Measurements from ENCODE around the gene FOXO6. TPM values are rescaled to one million over a fixed set of nuclear protein-coding genes. Genes with fewer than 3 reads are reported as not detected.

The FOXO6 gene
- total RNA-seq, 6 experiments from 2014 or later, result 0.12 to 0.55 (median 0.54) TPM; not detected in 3

DNA sequence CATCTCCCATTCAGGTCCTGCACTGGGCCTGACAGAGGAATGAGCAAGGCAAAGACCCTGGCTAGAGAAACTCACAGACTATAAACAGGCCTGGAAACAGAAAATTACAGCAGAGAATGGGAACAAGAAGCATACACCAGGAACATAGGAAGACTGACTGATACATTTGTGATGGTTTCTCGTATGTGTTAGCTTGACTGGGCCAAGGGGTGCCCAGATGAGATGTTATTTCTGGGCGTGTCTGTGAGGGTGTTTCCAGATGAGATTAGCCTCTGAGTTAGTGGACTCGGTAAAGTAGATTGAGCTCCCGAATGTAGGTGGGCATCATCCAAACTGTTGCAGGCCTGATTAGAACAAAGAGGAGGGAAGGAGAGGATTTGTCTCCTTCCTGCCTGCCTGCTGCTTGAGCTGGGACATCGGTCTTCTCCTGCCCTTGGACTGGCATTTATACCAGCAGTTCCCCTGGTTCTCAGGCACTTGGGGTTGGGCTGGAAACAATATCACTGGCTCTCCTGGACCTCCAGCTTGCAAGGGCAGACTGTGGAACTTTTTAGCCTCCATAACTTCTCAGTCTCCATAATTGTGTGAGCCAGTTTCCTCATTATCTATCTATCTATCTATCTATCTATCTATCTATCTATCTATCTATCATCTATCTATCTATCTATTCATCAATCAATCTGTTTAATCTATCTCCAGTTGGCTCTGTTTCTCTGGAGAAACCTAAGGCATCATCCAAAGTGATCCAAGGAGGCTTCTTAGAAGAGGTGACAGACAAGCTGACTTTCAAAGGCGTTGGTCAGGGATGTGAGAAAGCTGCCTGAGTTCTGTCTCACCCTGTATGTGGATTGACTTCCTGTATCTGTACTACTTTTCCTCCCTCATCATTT is 9.7 kb upstream of the FOXO6 start:
- TF ChIP-seq, protein P1, sequence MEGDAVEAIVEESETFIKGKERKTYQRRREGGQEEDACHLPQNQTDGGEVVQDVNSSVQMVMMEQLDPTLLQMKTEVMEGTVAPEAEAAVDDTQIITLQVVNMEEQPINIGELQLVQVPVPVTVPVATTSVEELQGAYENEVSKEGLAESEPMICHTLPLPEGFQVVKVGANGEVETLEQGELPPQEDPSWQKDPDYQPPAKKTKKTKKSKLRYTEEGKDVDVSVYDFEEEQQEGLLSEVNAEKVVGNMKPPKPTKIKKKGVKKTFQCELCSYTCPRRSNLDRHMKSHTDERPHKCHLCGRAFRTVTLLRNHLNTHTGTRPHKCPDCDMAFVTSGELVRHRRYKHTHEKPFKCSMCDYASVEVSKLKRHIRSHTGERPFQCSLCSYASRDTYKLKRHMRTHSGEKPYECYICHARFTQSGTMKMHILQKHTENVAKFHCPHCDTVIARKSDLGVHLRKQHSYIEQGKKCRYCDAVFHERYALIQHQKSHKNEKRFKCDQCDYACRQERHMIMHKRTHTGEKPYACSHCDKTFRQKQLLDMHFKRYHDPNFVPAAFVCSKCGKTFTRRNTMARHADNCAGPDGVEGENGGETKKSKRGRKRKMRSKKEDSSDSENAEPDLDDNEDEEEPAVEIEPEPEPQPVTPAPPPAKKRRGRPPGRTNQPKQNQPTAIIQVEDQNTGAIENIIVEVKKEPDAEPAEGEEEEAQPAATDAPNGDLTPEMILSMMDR (IDR thresholded peaks at IDR 0.05), result no peak
- no peak for TF ChIP-seq POLR2A (IDR thresholded peaks at IDR 0.05)
- Histone ChIP-seq H3K4me3 (no peak overlapping the region), H3K27ac (no peak overlapping the region), H3K36me3 (no peaks in the 10 kb centered on the region), H3K9me3 (no peaks in the 10 kb centered on the region), H3K27me3 (no peaks in the 10 kb centered on the region), H3K4me1 (peaks cover 0 to 8% (median 0%) of the 10 kb centered on the region in 4 donors)
- WGBS (ENCODE audit: insufficient coverage, low coverage, low lambda C conversion rate, missing lambda C conversion rate), result 67% methylated on average over 4 of the region's 6 CpGs
- DNase-seq (peak in 1 of 3 donors; percentile 24), ATAC-seq (no peak)
- intact Hi-C loops (cut with DNase I), result no loop called here

DNA sequence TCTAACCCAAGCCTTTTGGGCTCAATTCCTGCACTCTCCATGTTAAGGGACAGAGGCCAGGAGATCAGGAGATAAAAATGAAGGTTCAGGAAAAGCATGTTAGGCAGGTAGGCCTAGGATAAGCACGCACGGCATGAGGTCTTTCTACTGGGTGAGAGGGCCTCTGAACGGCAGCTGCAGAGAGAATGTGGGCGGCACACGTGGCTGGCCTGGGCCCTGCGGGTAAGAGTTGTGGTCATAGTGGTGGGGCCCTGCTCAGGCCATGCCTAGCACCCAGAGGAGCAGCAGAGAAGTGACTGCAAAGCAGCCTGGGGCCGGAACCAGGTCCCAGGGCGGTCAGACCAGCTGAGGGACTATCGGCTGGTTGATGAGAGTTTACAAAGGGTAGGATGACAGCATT is 7.5 kb upstream of the FOXO6 start:
- intact Hi-C loops (cut with DNase I), result no loop called here
- WGBS (ENCODE audit: insufficient coverage, low coverage, low lambda C conversion rate, missing lambda C conversion rate), result 87% methylated on average over 4 of the region's 9 CpGs
- H3K27ac ChIP-seq, result no peak overlapping the region
- no peaks in the 10 kb centered on the region for H3K36me3 ChIP-seq
- H3K27me3 ChIP-seq, result no peaks in the 10 kb centered on the region
- ATAC-seq (no peak), DNase-seq (peak in 2 of 3 donors; percentile 13 to 15)
- no peak overlapping the region for H3K4me3 ChIP-seq
- no peaks in the 10 kb centered on the region for H3K9me3 ChIP-seq
- H3K4me1 ChIP-seq, result peaks cover 0 to 8% (median 0%) of the 10 kb centered on the region in 4 donors
- TF ChIP-seq POLR2A (IDR thresholded peaks at IDR 0.05), result no peak
- TF ChIP-seq, protein P1 (IDR thresholded peaks at IDR 0.05), result no peak

DNA sequence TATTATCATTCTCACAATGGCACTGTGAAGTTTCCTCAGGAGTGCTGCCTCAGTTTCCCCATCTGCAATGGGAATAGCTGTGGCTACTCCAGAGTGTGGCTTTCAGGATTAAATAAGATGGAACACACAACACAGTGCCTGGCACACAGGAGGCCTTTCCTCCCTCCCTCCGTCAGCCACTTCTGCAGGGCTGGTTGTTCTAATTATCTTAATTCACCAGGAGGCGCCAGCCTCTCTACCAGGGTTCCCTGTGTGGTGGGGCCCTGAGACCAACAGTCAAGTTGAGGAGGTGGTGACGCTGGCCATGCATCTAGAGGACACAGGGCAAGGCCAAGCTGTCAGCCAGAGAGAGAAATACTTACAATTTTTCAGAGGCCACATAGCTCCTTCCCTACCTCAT is 6.3 kb upstream of the FOXO6 start:
- DNase-seq, result peak in 2 of 3 donors; percentile 31 to 35
- TF ChIP-seq, protein P1 (IDR thresholded peaks at IDR 0.05), result no peak
- TF ChIP-seq POLR2A (IDR thresholded peaks at IDR 0.05), result no peak
- intact Hi-C loops (cut with DNase I), result no loop called here

DNA sequence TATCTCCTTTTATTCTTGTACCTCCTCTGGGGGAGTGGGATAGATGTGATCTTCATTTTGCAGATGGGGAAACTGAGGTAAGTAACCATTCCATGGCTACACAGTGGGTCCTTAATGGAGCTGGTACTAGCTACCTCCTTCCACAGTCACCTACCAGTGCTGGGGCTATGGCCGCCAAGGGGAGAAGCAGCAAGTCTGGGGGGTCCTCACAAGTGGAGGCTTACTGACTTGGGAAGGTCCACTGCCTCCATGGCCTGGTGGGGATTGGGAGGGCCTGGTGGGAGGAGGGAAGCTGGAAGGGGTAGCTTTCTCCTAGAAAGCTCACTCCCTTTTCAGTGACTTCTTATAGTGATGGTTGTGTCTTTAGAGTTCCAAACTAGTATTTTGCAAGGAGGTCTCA is 5.9 kb upstream of the FOXO6 start:
- no peak for ATAC-seq
- H3K9me3 ChIP-seq, result no peaks in the 10 kb centered on the region
- no peaks in the 10 kb centered on the region for H3K27me3 ChIP-seq
- peaks cover 0 to 2% (median 0%) of the 10 kb centered on the region in 4 donors for H3K4me1 ChIP-seq
- WGBS (ENCODE audit: insufficient coverage, low coverage, low lambda C conversion rate, missing lambda C conversion rate), result no CpG with 5 or more reads among the region's 1 CpG
- no peaks in the 10 kb centered on the region for H3K36me3 ChIP-seq
- intact Hi-C loops (cut with DNase I), result no loop called here
- H3K27ac ChIP-seq, result no peak overlapping the region
- DNase-seq, result peak in 2 of 3 donors; percentile 11 to 32
- TF ChIP-seq, protein P1 (IDR thresholded peaks at IDR 0.05), result no peak
- no peak for TF ChIP-seq POLR2A (IDR thresholded peaks at IDR 0.05)
- no peak overlapping the region for H3K4me3 ChIP-seq

More for the DNA sequence above, 6.3 kb upstream of the FOXO6 start:
- Histone ChIP-seq H3K27ac (no peak overlapping the region), H3K9me3 (no peaks in the 10 kb centered on the region), H3K4me3 (no peak overlapping the region), H3K27me3 (no peaks in the 10 kb centered on the region), H3K36me3 (no peaks in the 10 kb centered on the region), H3K4me1 (peaks cover 0 to 5% (median 0%) of the 10 kb centered on the region in 4 donors)
- WGBS (ENCODE audit: insufficient coverage, low coverage, low lambda C conversion rate, missing lambda C conversion rate), result 29% methylated on average over 1 of the region's 3 CpGs
- ATAC-seq, result no peak

All from right lobe of liver (tissue), 6 donors.